Spleen (tissue), 11 donors: ENCODE data around the gene RTN4RL2. TPM values are rescaled to one million over a fixed set of nuclear protein-coding genes. Genes with fewer than 3 reads are reported as not detected.
A peak's percentile ranks its signal among the peaks of the same experiment; 100 is the strongest.

ENCODE experiments used
- DNase-seq: peaks from one replicate; pipeline ENCODE4 v3.0.0-alpha.2; 2020
- H3K27ac ChIP-seq, 8 donors: fragments of 200-600 bp; sonication (generic) in 7 of 8; 1 replicate in 4 of 8; 2 replicates in 4 of 8; pipeline versions ENCODE4 v1.5.0 to v1.8.0; 2016 to 2021; ENCODE audit warnings: inconsistent platforms in 4 of 8, mild to moderate bottlenecking in 4 of 8, moderate library complexity in 1 of 8
- H3K27me3 ChIP-seq, 7 donors: fragments of 200-600 bp; sonication (generic) in 6 of 7; replicated peaks in 1 of 7; 1 replicate in 4 of 7; 2 replicates in 3 of 7; pipeline versions ENCODE4 v1.5.0 to v1.8.0; 2016 to 2021; ENCODE audit warnings: inconsistent platforms in 3 of 7, mild to moderate bottlenecking in 1 of 7
- H3K36me3 ChIP-seq, 6 donors: fragments of 200-600 bp; sonication (generic) in 5 of 6; 1 replicate in 4 of 6; 2 replicates in 2 of 6; pipeline versions ENCODE4 v1.5.0 to v1.8.0; 2016 to 2021; ENCODE audit warnings: inconsistent platforms in 2 of 6
- H3K4me1 ChIP-seq, 6 donors: fragments of 200-600 bp; sonication (generic) in 5 of 6; 1 replicate in 3 of 6; 2 replicates in 3 of 6; pipeline versions ENCODE4 v1.5.0 to v1.8.0; 2016 to 2021; ENCODE audit warnings: inconsistent platforms in 3 of 6
- H3K4me3 ChIP-seq, 8 donors: fragments of 200-600 bp; sonication (generic) in 7 of 8; 1 replicate in 4 of 8; 2 replicates in 4 of 8; pipeline versions ENCODE4 v1.5.0 to v1.8.0; 2016 to 2021; ENCODE audit warnings: inconsistent platforms in 4 of 8, mild to moderate bottlenecking in 4 of 8, moderate library complexity in 2 of 8
- H3K9me3 ChIP-seq, 8 donors: fragments of 200-600 bp; sonication (generic) in 7 of 8; 1 replicate in 4 of 8; 2 replicates in 4 of 8; pipeline versions ENCODE4 v1.5.0 to v1.8.0; 2016 to 2021; ENCODE audit warnings: inconsistent platforms in 4 of 8
- POLR2A ChIP-seq, 3 donors: fragments of 450-650 bp; IDR thresholded peaks; one replicate each; pipeline ENCODE4 v1.5.1; 2017; ENCODE audit warnings: antibody characterized with exemption in 3 of 3, mild to moderate bottlenecking in 1 of 3
- POLR2AphosphoS5 ChIP-seq, 3 donors: sonication (generic); formaldehyde crosslinking; IDR thresholded peaks; one replicate each; pipeline ENCODE4 v1.5.1; 2017; ENCODE audit warnings: antibody characterized with exemption in 3 of 3
- WGBS, 5 donors: extraction: QIAGEN DNeasy Blood & Tissue Kit in 3 of 5; methylation state at CpG; one replicate each; pipeline versions ENCODE4 v1.1.5 to v1.1.7; 2013 to 2018; 5-methylcytosine and 5-hydroxymethylcytosine counted together
- intact Hi-C: fragments of 100-400 bp; cut with DNase I; formaldehyde crosslinking; loops from one replicate; pipeline ENCODE4 v1.15.0; 2023; ENCODE audit warnings: low total_unique reads
- polyA plus RNA-seq, 3 donors: library from polyadenylated mRNA; stranded (reverse); fragments of 200-250 nt; gene quantifications; one replicate each; pipeline ENCODE4 v1.2.1, GENCODE V29; 2013
- total RNA-seq, 7 donors: library from RNA; depleted of rRNA in 3 of 7; stranded (reverse); fragments of >200 nt in 3 of 7; fragmentation: NEBNext Ultra II Directional in 4 of 7; extraction: Animal tissue kit (Norgen Biotek cat#: 25700) in 4 of 7; gene quantifications; one replicate each; pipeline versions ENCODE4 v1.1.0 to v1.2.1, GENCODE V29; 2016 to 2021
- TF ChIP-seq, protein P1 (sequence below), 11 experiments: fragments of 200-600 bp in 7 of 11; fragments of 450-650 bp in 4 of 11; sonication (generic) in 4 of 11; IDR thresholded peaks in 8 of 11; conservative IDR thresholded peaks in 3 of 11; 1 replicate in 7 of 11; 2 replicates in 4 of 11; pipeline versions ENCODE4 v1.4.0 to v1.8.0; 2016 to 2021; ENCODE audit warnings: antibody characterized with exemption in 11 of 11, inconsistent platforms in 4 of 11, mild to moderate bottlenecking in 1 of 11
- donor health status: healthy with polysubstance abuse.
- donor health status: DM: no; HTN: no; CAD: no; lungs with moderate emphysema.
- donor health status: DM: no; HTN: no; CAD: no.
- donor health status: Bipolar disorder and iron deficiency.
- donor health status: healthy.
- donor health status: DM: no; HTN: no; CAD: no.
- donor health status: DM: yes; HTN: yes; CAD: no.

RTN4RL2 gene
- total and polyA plus RNA-seq, 10 donors = 0.15 to 2.0 (median 0.44) TPM

DNA sequence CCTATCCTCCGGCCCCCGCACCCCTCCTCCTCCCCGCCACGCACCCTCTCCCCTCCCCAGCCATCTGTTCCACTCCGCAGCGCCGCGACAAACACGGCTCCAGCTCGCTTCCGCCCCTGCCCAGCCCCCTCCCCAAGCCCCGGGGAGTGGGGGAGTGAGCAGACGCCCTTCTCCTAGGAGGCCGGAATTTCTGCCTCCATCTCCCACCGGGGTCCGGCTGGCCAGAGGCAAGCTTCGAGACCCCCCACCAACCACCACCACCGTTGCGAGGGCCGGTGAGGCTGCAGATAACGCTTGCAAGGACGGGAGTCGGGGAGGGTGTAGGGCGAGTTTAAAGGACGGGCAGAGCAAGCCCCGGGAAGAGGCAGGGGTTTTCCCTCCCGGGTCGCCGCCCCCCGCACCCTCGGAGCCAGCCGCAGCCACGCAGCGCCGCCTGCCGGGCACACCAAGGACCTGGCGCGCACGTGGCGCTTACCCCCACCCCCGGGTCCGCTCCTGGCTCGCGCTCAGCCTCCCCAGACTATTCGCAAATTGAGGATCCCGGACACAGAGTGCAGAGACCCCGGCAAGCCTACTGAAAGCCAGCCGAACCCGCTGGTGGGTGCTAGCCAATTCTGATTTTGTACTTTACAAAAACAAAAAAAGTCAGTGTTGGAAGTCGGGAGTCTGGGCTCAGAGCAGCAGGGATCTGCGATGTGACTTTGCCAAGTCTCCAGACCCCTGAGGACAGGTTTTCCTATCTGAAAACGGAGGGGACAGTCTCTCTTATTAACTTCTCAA is 22.6 kb downstream of the RTN4RL2 start:
- Histone ChIP-seq H3K4me1 (peaks cover 6 to 53% (median 37%) of the 10 kb centered on the region in 6 donors), H3K4me3 (peak overlapping the region; percentile 2 to 61 (median 22)), H3K27me3 (peaks cover 0 to 40% (median 19%) of the 10 kb centered on the region in 7 donors), H3K36me3 (peaks cover 0 to 39% (median 18%) of the 10 kb centered on the region in 6 donors), H3K9me3 (no peaks in the 10 kb centered on the region), H3K27ac (no peak overlapping the region)
- intact Hi-C loops = no loop called here
- DNase-seq = peak; percentile 87
- 3 to 5% (median 4%) methylated on average over 48 to 52 of the region's 52 CpGs for WGBS, 5 donors
- TF ChIP-seq, protein P1, sequence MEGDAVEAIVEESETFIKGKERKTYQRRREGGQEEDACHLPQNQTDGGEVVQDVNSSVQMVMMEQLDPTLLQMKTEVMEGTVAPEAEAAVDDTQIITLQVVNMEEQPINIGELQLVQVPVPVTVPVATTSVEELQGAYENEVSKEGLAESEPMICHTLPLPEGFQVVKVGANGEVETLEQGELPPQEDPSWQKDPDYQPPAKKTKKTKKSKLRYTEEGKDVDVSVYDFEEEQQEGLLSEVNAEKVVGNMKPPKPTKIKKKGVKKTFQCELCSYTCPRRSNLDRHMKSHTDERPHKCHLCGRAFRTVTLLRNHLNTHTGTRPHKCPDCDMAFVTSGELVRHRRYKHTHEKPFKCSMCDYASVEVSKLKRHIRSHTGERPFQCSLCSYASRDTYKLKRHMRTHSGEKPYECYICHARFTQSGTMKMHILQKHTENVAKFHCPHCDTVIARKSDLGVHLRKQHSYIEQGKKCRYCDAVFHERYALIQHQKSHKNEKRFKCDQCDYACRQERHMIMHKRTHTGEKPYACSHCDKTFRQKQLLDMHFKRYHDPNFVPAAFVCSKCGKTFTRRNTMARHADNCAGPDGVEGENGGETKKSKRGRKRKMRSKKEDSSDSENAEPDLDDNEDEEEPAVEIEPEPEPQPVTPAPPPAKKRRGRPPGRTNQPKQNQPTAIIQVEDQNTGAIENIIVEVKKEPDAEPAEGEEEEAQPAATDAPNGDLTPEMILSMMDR (IDR thresholded peaks at IDR 0.05 in 8 of 11, conservative IDR thresholded peaks at IDR 0.05 in 3 of 11) = peak; percentile 28 to 82 (median 64)
- TF ChIP-seq POLR2AphosphoS5 (IDR thresholded peaks at IDR 0.05) (peak in 1 of 3 donors; percentile 56), POLR2A (IDR thresholded peaks at IDR 0.05) (no peak)

DNA sequence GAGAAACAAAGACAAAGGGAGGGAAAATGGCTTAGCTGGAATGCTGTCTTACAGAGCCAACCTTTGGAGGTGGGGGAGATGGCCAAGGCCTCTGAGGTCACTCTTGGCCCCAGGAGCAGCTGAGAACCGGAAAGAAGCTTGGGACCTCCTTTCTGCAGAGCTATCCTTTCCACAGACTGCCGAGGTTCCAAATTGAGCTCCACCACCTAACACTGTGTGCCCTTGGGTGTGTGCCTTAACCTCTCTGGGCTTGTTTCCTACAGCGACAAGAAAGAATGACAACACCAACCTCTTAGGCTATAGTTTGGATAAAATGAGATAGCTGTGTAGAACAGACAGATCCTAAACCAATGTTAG is 23.2 kb downstream of the RTN4RL2 start:
- peaks cover 6 to 59% (median 37%) of the 10 kb centered on the region in 6 donors for H3K4me1 ChIP-seq
- WGBS, 5 donors = 66 to 75% (median 67%) methylated on average over 3 of the region's 3 CpGs
- no peak overlapping the region for H3K27ac ChIP-seq
- no peaks in the 10 kb centered on the region for H3K9me3 ChIP-seq
- H3K27me3 ChIP-seq = peaks cover 0 to 40% (median 19%) of the 10 kb centered on the region in 7 donors
- DNase-seq = no peak
- H3K36me3 ChIP-seq = peaks cover 0 to 45% (median 20%) of the 10 kb centered on the region in 6 donors
- intact Hi-C loops = no loop called here
- H3K4me3 ChIP-seq = peak overlapping the region in 2 of 8 donors; percentile 22 to 61
- TF ChIP-seq POLR2AphosphoS5 (IDR thresholded peaks at IDR 0.05) (no peak), POLR2A (IDR thresholded peaks at IDR 0.05) (no peak)
- TF ChIP-seq, protein P1 (IDR thresholded peaks at IDR 0.05 in 8 of 11, conservative IDR thresholded peaks at IDR 0.05 in 3 of 11) = no peak

DNA sequence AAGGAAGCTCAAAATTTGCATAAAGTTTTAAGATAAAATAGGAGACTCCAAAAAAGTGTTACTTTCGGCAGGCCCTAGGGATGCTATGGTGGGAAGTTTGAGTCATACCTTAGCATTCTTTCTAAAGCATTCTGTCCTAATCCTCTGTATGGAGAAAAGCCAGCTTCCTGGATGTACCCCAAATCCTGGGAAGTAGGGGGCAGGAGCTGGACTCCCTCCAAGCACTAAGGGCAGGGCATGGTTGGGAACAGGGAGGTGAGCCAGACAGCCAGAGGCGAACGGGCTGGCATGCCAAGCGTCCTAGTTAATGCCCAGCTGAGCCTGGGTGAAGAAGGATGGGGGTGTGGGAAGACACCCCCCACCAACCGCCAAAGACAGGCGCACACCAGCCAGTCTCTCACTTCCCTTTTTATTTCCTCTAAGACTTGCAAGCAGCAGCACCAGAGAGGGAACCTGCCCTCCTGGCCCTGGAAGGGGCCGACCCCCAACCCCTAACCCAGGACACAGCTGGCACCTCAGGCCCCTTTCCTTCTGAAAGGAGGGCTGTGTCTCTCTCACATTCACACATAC is 23.9 kb downstream of the RTN4RL2 start:
- Histone ChIP-seq H3K27me3 (peaks cover 0 to 40% (median 19%) of the 10 kb centered on the region in 7 donors), H3K4me3 (no peak overlapping the region), H3K4me1 (peaks cover 6 to 60% (median 37%) of the 10 kb centered on the region in 6 donors), H3K36me3 (peaks cover 0 to 52% (median 23%) of the 10 kb centered on the region in 6 donors), H3K27ac (peak overlapping the region in 1 of 8 donors; percentile 6), H3K9me3 (no peaks in the 10 kb centered on the region)
- intact Hi-C loops = no loop called here
- TF ChIP-seq POLR2A (IDR thresholded peaks at IDR 0.05) (no peak), POLR2AphosphoS5 (IDR thresholded peaks at IDR 0.05) (peak in 1 of 3 donors; percentile 11)
- WGBS, 5 donors = 26 to 57% (median 37%) methylated on average over 7 of the region's 7 CpGs
- peak; percentile 86 for DNase-seq

DNA sequence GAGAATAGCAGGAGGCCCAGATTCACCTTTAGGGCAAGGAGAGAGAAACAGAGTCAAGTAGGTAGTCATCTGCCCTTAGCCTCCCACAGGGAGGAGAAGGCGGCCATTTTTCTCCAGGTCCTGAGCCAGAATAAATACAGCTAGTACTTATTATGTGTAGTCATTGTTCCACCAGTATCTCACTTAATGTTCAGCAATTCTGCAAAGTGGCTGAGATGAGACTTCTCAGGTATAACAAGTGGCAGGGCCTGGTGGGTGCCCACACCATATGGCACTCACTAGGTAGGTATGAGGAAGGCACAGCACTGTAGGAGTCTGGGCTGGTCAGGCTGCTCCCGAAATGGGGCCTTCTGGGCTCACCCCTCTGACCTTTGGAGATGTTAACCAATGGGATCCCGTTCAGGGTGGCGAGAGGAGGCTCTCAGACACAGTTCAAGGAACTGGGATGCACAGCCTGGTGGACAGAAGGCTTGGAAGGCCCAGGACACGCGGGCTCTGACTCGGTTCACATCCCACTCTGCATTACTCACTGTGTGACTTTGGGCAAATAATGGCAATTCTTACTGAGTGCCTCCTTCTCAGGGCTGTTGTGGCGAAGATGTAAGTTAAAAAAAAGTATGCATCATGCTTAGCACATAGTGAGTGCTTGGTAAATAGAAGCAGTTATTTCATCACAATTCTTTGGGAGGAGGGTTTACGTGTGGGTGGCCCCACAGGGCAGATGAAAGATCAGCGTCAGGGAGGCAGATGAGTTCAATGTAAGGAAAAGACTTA is 25.1 kb downstream of the RTN4RL2 start:
- 70 to 91% (median 85%) methylated on average over 8 to 10 of the region's 10 CpGs for WGBS, 5 donors
- H3K9me3 ChIP-seq = no peaks in the 10 kb centered on the region
- H3K27me3 ChIP-seq = peaks cover 0 to 40% (median 19%) of the 10 kb centered on the region in 7 donors
- peaks cover 6 to 60% (median 37%) of the 10 kb centered on the region in 6 donors for H3K4me1 ChIP-seq
- intact Hi-C loops = no loop called here
- H3K36me3 ChIP-seq = peaks cover 0 to 63% (median 25%) of the 10 kb centered on the region in 6 donors
- DNase-seq = no peak
- H3K27ac ChIP-seq = peak overlapping the region in 1 of 8 donors; percentile 16
- TF ChIP-seq POLR2A (IDR thresholded peaks at IDR 0.05) (no peak), POLR2AphosphoS5 (IDR thresholded peaks at IDR 0.05) (no peak)
- TF ChIP-seq, protein P1 (IDR thresholded peaks at IDR 0.05 in 8 of 11, conservative IDR thresholded peaks at IDR 0.05 in 3 of 11) = no peak
- no peak overlapping the region for H3K4me3 ChIP-seq
